ENCODE results near the gene TRPM3.

Gene TRPM3

GRCh38 chr9:70881333-70881732 lies 240.1 kb downstream of the TRPM3 start:
- ChIA-PET CTCF (no interaction called here), POLR2A (no interaction called here)
- no peak overlapping the region for H3K27ac ChIP-seq (ENCODE audit: extremely low read depth, low read depth, low read length)
- no peaks in the 10 kb centered on the region for H3K4me1 ChIP-seq (ENCODE audit: control insufficient read depth, insufficient read depth, low read length)
- H3K4me3 ChIP-seq (ENCODE audit: low read depth, low read length) = no peak overlapping the region
- no peaks in the 10 kb centered on the region for H3K9me3 ChIP-seq (ENCODE audit: control insufficient read depth, insufficient read depth, low read depth, low read length)
- no peaks in the 10 kb centered on the region for H3K36me3 ChIP-seq (ENCODE audit: control insufficient read depth in 2 of 2, insufficient read depth in 1 of 2, low read length in 2 of 2)
- no peak for TF ChIP-seq ZNF423 (tag by site-specific recombination; IDR thresholded peaks at IDR 0.05)
- no peak for TF ChIP-seq ZNF223 (tag by site-specific recombination; IDR thresholded peaks at IDR 0.05)
- TF ChIP-seq ZNF324 (tag by site-specific recombination; IDR thresholded peaks at IDR 0.05) = no peak
- no peak for TF ChIP-seq GLIS1 (tag by site-specific recombination; IDR thresholded peaks at IDR 0.05)
- no peak for TF ChIP-seq ZNF501 (tag by site-specific recombination; IDR thresholded peaks at IDR 0.05)
- no peak for TF ChIP-seq HOXC10 (CRISPR knock-in tag; IDR thresholded peaks at IDR 0.05)
- TF ChIP-seq ZNF558 (tag by site-specific recombination; IDR thresholded peaks at IDR 0.05) = no peak
- no peak for TF ChIP-seq AEBP2 (tag by site-specific recombination; IDR thresholded peaks at IDR 0.05; ENCODE audit: borderline replicate concordance)
- TF ChIP-seq ZBTB17 (tag by site-specific recombination; IDR thresholded peaks at IDR 0.05) = no peak
- no peak for TF ChIP-seq ZNF571 (tag by site-specific recombination; IDR thresholded peaks at IDR 0.05)
- TF ChIP-seq ZNF133 (tag by site-specific recombination; IDR thresholded peaks at IDR 0.05) = no peak
- TF ChIP-seq, protein P1, sequence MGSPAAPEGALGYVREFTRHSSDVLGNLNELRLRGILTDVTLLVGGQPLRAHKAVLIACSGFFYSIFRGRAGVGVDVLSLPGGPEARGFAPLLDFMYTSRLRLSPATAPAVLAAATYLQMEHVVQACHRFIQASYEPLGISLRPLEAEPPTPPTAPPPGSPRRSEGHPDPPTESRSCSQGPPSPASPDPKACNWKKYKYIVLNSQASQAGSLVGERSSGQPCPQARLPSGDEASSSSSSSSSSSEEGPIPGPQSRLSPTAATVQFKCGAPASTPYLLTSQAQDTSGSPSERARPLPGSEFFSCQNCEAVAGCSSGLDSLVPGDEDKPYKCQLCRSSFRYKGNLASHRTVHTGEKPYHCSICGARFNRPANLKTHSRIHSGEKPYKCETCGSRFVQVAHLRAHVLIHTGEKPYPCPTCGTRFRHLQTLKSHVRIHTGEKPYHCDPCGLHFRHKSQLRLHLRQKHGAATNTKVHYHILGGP (tag by site-specific recombination; IDR thresholded peaks at IDR 0.05) = no peak
- TF ChIP-seq ZNF664 (tag by site-specific recombination; IDR thresholded peaks at IDR 0.05) = no peak
- TF ChIP-seq OVOL3 (tag by site-specific recombination; IDR thresholded peaks at IDR 0.05) = no peak

DNA sequence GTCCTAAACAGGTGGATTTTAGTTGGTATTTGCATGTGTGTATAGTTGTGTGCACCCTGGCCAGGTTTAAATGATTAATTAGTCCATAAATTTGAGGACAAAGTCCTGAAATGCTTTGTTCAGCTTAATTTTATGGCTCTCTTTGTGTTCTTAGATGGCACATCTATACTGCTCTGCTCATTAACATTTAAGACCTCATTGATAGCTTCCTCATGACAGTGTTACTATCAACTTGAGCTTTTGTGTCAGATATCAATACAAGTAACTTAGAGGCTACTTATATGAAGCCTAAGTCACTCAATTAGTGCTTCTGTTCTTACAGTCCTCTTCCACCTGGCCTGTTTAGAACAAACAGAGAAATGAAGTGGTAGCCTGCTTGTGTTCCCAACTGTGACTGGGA lies 240.9 kb downstream of the TRPM3 start:
- H3K4me1 ChIP-seq (ENCODE audit: control insufficient read depth, insufficient read depth, low read length) = no peaks in the 10 kb centered on the region
- no peak overlapping the region for H3K4me3 ChIP-seq (ENCODE audit: low read depth, low read length)
- POLR2A ChIA-PET = no interaction called here
- CTCF ChIA-PET = interaction anchor here (0.6 kb wide), 1 partner anchor 56 kb away, joined by 4 read pairs; no protein-coding TSS in a partner anchor
- TF ChIP-seq KLF10 (tag by site-specific recombination; IDR thresholded peaks at IDR 0.05) (no peak), ZFP41 (tag by site-specific recombination; IDR thresholded peaks at IDR 0.05; ENCODE audit: borderline replicate concordance) (no peak), SCRT2 (tag by site-specific recombination; IDR thresholded peaks at IDR 0.05) (no peak), ZNF621 (tag by site-specific recombination; IDR thresholded peaks at IDR 0.05) (no peak), ZNF146 (tag by site-specific recombination; IDR thresholded peaks at IDR 0.05) (no peak), ZNF600 (tag by site-specific recombination; IDR thresholded peaks at IDR 0.05) (no peak), ZNF138 (tag by site-specific recombination; IDR thresholded peaks at IDR 0.05; ENCODE audit: borderline replicate concordance) (no peak), ELK4 (IDR thresholded peaks at IDR 0.05; ENCODE audit: borderline replicate concordance, low read depth, low read length) (no peak)
- TF ChIP-seq, protein P1 (tag by site-specific recombination; IDR thresholded peaks at IDR 0.05) = no peak
- TF ChIP-seq, protein P2, sequence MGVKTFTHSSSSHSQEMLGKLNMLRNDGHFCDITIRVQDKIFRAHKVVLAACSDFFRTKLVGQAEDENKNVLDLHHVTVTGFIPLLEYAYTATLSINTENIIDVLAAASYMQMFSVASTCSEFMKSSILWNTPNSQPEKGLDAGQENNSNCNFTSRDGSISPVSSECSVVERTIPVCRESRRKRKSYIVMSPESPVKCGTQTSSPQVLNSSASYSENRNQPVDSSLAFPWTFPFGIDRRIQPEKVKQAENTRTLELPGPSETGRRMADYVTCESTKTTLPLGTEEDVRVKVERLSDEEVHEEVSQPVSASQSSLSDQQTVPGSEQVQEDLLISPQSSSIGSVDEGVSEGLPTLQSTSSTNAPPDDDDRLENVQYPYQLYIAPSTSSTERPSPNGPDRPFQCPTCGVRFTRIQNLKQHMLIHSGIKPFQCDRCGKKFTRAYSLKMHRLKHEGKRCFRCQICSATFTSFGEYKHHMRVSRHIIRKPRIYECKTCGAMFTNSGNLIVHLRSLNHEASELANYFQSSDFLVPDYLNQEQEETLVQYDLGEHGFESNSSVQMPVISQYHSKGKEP (tag by site-specific recombination; IDR thresholded peaks at IDR 0.05) = no peak
- no peaks in the 10 kb centered on the region for H3K36me3 ChIP-seq (ENCODE audit: control insufficient read depth in 2 of 2, insufficient read depth in 1 of 2, low read length in 2 of 2)
- no peaks in the 10 kb centered on the region for H3K9me3 ChIP-seq (ENCODE audit: control insufficient read depth, insufficient read depth, low read depth, low read length)
- no peak overlapping the region for H3K27ac ChIP-seq (ENCODE audit: extremely low read depth, low read depth, low read length)
